Mammary epithelial cell (primary cell): ENCODE measurements around the gene PHF24.

Experiments used
- EZH2 ChIP-seq: IDR thresholded peaks from 2 replicates; pipeline ENCODE4 v1.6.1; 2012; ENCODE audit warnings: low read length, inconsistent platforms, borderline replicate concordance
- TF ChIP-seq, protein P1 (sequence below), 2 donors: IDR thresholded peaks in 1 of 2; conservative IDR thresholded peaks in 1 of 2; 2 replicates each; pipeline ENCODE4 v1.5.1; 2011 to 2012; ENCODE audit warnings: inconsistent platforms in 2 of 2, low read length in 2 of 2, mild to moderate bottlenecking in 2 of 2, control low read depth in 1 of 2, low read depth in 1 of 2; ENCODE audit not compliant: insufficient read depth in 1 of 2; ENCODE audit errors: extremely low read depth in 1 of 2

DNA sequence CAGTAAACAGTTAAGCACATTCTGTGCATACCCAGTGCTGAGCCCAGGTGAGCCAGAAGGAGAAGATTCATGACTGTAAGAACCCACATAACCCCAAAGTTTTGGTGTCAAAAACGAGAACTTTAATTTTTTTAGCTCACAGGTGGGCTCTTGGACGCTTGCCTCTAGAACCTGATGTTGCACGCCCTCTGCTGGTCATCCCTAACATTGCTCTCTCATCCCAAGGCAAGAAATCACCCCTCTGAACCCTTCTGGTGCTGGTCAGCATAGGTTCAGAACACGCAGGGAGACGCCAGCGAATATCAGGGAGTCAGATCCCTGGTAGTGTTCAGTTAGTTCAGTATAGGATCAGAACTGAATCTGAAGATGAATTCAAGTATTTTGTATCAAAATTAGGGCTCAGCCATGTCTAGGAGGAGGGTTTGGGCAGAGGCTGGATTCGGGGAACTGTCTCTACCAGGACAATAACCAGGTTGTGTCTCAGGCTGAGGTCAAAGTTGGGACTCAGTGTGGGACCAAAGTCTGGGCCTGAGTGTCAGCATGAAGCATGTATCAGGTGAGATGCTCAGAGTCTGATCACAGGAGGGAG is 27.3 kb downstream of the PHF24 start:
- no peak for TF ChIP-seq EZH2
- TF ChIP-seq, protein P1, sequence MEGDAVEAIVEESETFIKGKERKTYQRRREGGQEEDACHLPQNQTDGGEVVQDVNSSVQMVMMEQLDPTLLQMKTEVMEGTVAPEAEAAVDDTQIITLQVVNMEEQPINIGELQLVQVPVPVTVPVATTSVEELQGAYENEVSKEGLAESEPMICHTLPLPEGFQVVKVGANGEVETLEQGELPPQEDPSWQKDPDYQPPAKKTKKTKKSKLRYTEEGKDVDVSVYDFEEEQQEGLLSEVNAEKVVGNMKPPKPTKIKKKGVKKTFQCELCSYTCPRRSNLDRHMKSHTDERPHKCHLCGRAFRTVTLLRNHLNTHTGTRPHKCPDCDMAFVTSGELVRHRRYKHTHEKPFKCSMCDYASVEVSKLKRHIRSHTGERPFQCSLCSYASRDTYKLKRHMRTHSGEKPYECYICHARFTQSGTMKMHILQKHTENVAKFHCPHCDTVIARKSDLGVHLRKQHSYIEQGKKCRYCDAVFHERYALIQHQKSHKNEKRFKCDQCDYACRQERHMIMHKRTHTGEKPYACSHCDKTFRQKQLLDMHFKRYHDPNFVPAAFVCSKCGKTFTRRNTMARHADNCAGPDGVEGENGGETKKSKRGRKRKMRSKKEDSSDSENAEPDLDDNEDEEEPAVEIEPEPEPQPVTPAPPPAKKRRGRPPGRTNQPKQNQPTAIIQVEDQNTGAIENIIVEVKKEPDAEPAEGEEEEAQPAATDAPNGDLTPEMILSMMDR (conservative IDR thresholded peaks at IDR 0.05 in 1 of 2, IDR thresholded peaks at IDR 0.05 in 1 of 2; ENCODE audit: extremely low read depth in 1 of 2, insufficient read depth in 1 of 2, low read depth in 1 of 2, low read length in 2 of 2) = peak; percentile 86 to 89
